Neural progenitor cell (in vitro differentiated cells): Measurements from ENCODE around the gene RAET1E. TPM values are rescaled to one million over a fixed set of nuclear protein-coding genes. Genes with fewer than 3 reads are reported as not detected.
"Not testable (repeated sequence)": the region's sequence is repeated elsewhere in the genome, so short reads cannot be mapped to it uniquely, and the experiment has no call there.

Experiments
- DNase-seq: peaks from one replicate; pipeline ENCODE4 v3.0.0-alpha.2; 2016; ENCODE audit warnings: low spot score
- H2AFZ ChIP-seq: fragments of 200-600 bp; sonication (generic); replicated peaks from 2 replicates; pipeline ENCODE4 v1.6.1; 2016; ENCODE audit warnings: antibody characterized with exemption
- H3F3A ChIP-seq: fragments of 200-600 bp; sonication (generic); 2 replicates; pipeline ENCODE4 v1.6.1; 2016; ENCODE audit warnings: antibody characterized with exemption, low read depth
- H3K27ac ChIP-seq: fragments of 200-600 bp; sonication (generic); 2 replicates; pipeline ENCODE4 v1.5.1; 2016; ENCODE audit warnings: mild to moderate bottlenecking
- H3K27me3 ChIP-seq: fragments of 200-600 bp; sonication (generic); 2 replicates; pipeline ENCODE4 v1.6.1; 2016; ENCODE audit warnings: mild to moderate bottlenecking, moderate library complexity
- H3K36me3 ChIP-seq: fragments of 200-600 bp; sonication (generic); 2 replicates; pipeline ENCODE4 v1.5.1; 2016
- H3K4me1 ChIP-seq: fragments of 200-600 bp; sonication (generic); 2 replicates; pipeline ENCODE4 v1.6.1; 2016; ENCODE audit warnings: mixed run types
- H3K4me2 ChIP-seq: fragments of 200-600 bp; sonication (generic); 2 replicates; pipeline ENCODE4 v1.6.1; 2016
- H3K4me3 ChIP-seq: fragments of 200-600 bp; sonication (generic); 2 replicates; pipeline ENCODE4 v1.5.1; 2016
- H3K79me2 ChIP-seq: fragments of 200-600 bp; sonication (generic); 2 replicates; pipeline ENCODE4 v1.6.1; 2016; ENCODE audit warnings: low read depth
- H3K9ac ChIP-seq: fragments of 200-600 bp; sonication (generic); 2 replicates; pipeline ENCODE4 v1.6.1; 2016
- H3K9me3 ChIP-seq: fragments of 200-600 bp; sonication (generic); 2 replicates; pipeline ENCODE4 v1.5.1; 2016; ENCODE audit warnings: low read depth
- H4K20me1 ChIP-seq: fragments of 200-600 bp; sonication (generic); 2 replicates; pipeline ENCODE4 v1.6.1; 2016; ENCODE audit warnings: low read depth
- H3K27ac Mint-ChIP-seq: 3 replicates; pipeline ENCODE4 v1.8.0; 2021; ENCODE audit warnings: mixed read lengths
- H3K27me3 Mint-ChIP-seq: 2 replicates; pipeline ENCODE4 v1.8.0; 2022; ENCODE audit warnings: low read depth, mild to moderate bottlenecking, inconsistent platforms, moderate library complexity, mixed read lengths; ENCODE audit not compliant: insufficient read depth
- H3K36me3 Mint-ChIP-seq: 3 replicates; pipeline ENCODE4 v1.8.0; 2021; ENCODE audit warnings: mixed read lengths
- H3K4me1 Mint-ChIP-seq: 3 replicates; pipeline ENCODE4 v1.8.0; 2021; ENCODE audit warnings: mixed read lengths
- H3K4me3 Mint-ChIP-seq: 3 replicates; pipeline ENCODE4 v1.8.0; 2021; ENCODE audit warnings: mild to moderate bottlenecking, moderate library complexity, mixed read lengths
- H3K9me3 Mint-ChIP-seq: 3 replicates; pipeline ENCODE4 v1.8.0; 2020; ENCODE audit warnings: mixed read lengths
- CTCF ChIP-seq: fragments of 200-600 bp; sonication (generic); IDR thresholded peaks from 2 replicates; pipeline ENCODE4 v1.5.1; 2017; ENCODE audit warnings: antibody characterized with exemption, mild to moderate bottlenecking
- EZH2 ChIP-seq: fragments of 200-600 bp; sonication (generic); IDR thresholded peaks from 2 replicates; pipeline ENCODE4 v1.6.1; 2017; ENCODE audit warnings: antibody characterized with exemption, mild to moderate bottlenecking, moderate library complexity
- EZH2phosphoT487 ChIP-seq: fragments of 200-600 bp; sonication (generic); IDR thresholded peaks from 2 replicates; pipeline ENCODE4 v1.6.1; 2017; ENCODE audit warnings: antibody characterized with exemption
- total RNA-seq: library from RNA; depleted of rRNA; stranded (reverse); fragments of >200 nt; gene quantifications from 2 replicates; pipeline ENCODE4 v1.2.3, GENCODE V29; 2015; ENCODE audit warnings: low replicate concordance

RAET1E gene
- total RNA-seq, 1 donor from 2014 or later = not detected

- H3K4me2 ChIP-seq = no peak overlapping the region
- Mint-ChIP-seq H3K4me1 (peaks cover 14% of the 10 kb centered on the region), H3K4me3 (no peak overlapping the region), H3K27ac (no peak overlapping the region), H3K9me3 (no peaks in the 10 kb centered on the region), H3K36me3 (peaks cover 13% of the 10 kb centered on the region), H3K27me3 (peaks cover 2% of the 10 kb centered on the region)
- no peak overlapping the region for H3K4me3 ChIP-seq
- no peak for DNase-seq
- H3K27ac ChIP-seq = no peak overlapping the region
- H4K20me1 ChIP-seq = no peaks in the 10 kb centered on the region
- H3K79me2 ChIP-seq = no peaks in the 10 kb centered on the region
- H3K4me1 ChIP-seq = no peaks in the 10 kb centered on the region
- no peaks in the 10 kb centered on the region for H3K27me3 ChIP-seq
- no peaks in the 10 kb centered on the region for H3F3A ChIP-seq
- H3K36me3 ChIP-seq = no peaks in the 10 kb centered on the region
- no peak for TF ChIP-seq CTCF
- no peak for TF ChIP-seq EZH2
- TF ChIP-seq EZH2phosphoT487 = no peak
- H3K9me3 ChIP-seq = no peaks in the 10 kb centered on the region
- no peak overlapping the region for H3K9ac ChIP-seq
- H2AFZ ChIP-seq = no peak overlapping the region
Observed at GRCh38 chr6:149854532-149854931, 43.4 kb downstream of the RAET1E start.

GRCh38 chr6:149854017-149854416, 43.9 kb downstream of the RAET1E start:
- not testable (repeated sequence) for H3K27ac ChIP-seq, H3K4me3 ChIP-seq, H3K27me3 ChIP-seq, H2AFZ ChIP-seq, H3K9me3 ChIP-seq, H4K20me1 ChIP-seq, H3K4me2 ChIP-seq, H3K27me3 Mint-ChIP-seq, DNase-seq, H3K9me3 Mint-ChIP-seq, H3K9ac ChIP-seq, H3K4me3 Mint-ChIP-seq, H3K27ac Mint-ChIP-seq, H3K36me3 ChIP-seq, H3K4me1 ChIP-seq, H3K79me2 ChIP-seq, H3F3A ChIP-seq
- Mint-ChIP-seq H3K36me3 (peaks cover 13% of the 10 kb centered on the region), H3K4me1 (peaks cover 13% of the 10 kb centered on the region)

GRCh38 chr6:149852881-149853280, 45.0 kb downstream of the RAET1E start:
- no peak for TF ChIP-seq EZH2phosphoT487
- no peak for TF ChIP-seq EZH2
- no peak for TF ChIP-seq CTCF
- no peak overlapping the region for H3K4me3 ChIP-seq
- H4K20me1 ChIP-seq = no peaks in the 10 kb centered on the region
- H3K9me3 ChIP-seq = no peaks in the 10 kb centered on the region
- DNase-seq = no peak
- no peak overlapping the region for H3K27ac Mint-ChIP-seq
- peaks cover 2% of the 10 kb centered on the region for H3K27me3 Mint-ChIP-seq
- peaks cover 13% of the 10 kb centered on the region for H3K4me1 Mint-ChIP-seq
- H3K36me3 ChIP-seq = no peaks in the 10 kb centered on the region
- H3K4me1 ChIP-seq = no peaks in the 10 kb centered on the region
- no peak overlapping the region for H3K27ac ChIP-seq
- no peaks in the 10 kb centered on the region for H3K79me2 ChIP-seq
- H3K4me3 Mint-ChIP-seq = no peak overlapping the region
- H3K9ac ChIP-seq = no peak overlapping the region
- H2AFZ ChIP-seq = no peak overlapping the region
- no peaks in the 10 kb centered on the region for H3F3A ChIP-seq
- H3K27me3 ChIP-seq = no peaks in the 10 kb centered on the region
- no peak overlapping the region for H3K4me2 ChIP-seq
- peaks cover 13% of the 10 kb centered on the region for H3K36me3 Mint-ChIP-seq
- no peaks in the 10 kb centered on the region for H3K9me3 Mint-ChIP-seq

GRCh38 chr6:149852180-149852579, 45.7 kb downstream of the RAET1E start:
- Mint-ChIP-seq H3K27ac (no peak overlapping the region), H3K4me3 (no peak overlapping the region), H3K9me3 (no peaks in the 10 kb centered on the region), H3K4me1 (peaks cover 13% of the 10 kb centered on the region), H3K36me3 (peaks cover 13% of the 10 kb centered on the region), H3K27me3 (peaks cover 2% of the 10 kb centered on the region)
- H3K79me2 ChIP-seq = no peaks in the 10 kb centered on the region
- H3K9ac ChIP-seq = no peak overlapping the region
- H4K20me1 ChIP-seq = no peaks in the 10 kb centered on the region
- H3K27ac ChIP-seq = no peak overlapping the region
- no peak for DNase-seq
- no peaks in the 10 kb centered on the region for H3K36me3 ChIP-seq
- H3K4me3 ChIP-seq = no peak overlapping the region
- H3F3A ChIP-seq = no peaks in the 10 kb centered on the region
- H2AFZ ChIP-seq = no peak overlapping the region
- no peak for TF ChIP-seq EZH2
- no peak for TF ChIP-seq CTCF
- no peaks in the 10 kb centered on the region for H3K9me3 ChIP-seq
- H3K27me3 ChIP-seq = no peaks in the 10 kb centered on the region
- no peak overlapping the region for H3K4me2 ChIP-seq
- no peaks in the 10 kb centered on the region for H3K4me1 ChIP-seq
